ENCODE results near the gene VSX1. TPM values are rescaled to one million over a fixed set of nuclear protein-coding genes. Genes with fewer than 3 reads are reported as not detected.

The VSX1 gene
- total RNA-seq = 131 TPM

DNA sequence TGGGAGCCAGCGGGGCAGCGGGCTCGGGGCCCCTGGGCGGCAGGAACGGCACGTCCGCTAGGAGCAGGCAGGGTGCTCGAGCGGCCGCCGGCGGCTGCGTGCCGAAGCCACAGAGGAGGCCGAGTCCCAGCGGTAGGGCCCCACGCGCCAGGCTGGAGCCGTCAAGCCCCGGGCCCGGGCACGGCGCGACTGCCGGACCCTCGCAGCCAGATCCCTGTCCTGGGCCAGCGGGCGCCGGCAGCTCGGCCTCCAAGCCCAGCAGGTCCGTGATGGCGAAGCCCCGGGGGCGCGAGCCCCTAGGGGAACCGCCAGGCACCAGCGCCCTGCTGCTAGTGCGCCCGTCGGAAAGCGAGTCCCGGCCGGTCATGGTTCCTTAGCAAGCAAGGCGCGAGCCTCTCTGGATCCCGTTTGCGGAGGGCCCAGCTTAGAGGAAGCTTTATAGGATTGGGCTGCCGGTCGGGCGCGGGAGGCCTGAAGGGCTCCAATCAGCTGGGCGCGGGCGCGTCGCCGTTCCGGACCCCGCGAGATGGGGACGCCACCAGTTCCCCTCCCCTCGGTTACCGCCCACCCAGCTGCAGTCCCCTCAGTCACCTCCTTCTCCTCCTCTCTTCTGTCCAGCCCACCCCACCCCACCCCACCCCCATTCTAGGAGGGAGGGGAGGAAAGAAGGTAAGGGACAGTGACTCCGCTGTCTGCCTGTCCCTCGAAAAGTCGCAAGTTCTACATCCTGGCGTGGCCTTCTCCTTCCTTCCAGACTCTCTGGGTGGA is at the start of gene VSX1:
Gene VSX1, minus strand, starts transcription at position 412 of the 768 bp plus-strand sequence. Its CDS starts 45 bp downstream, at position 367.

GRCh38 chr20:25058051-25058846 is 23.7 kb downstream of the VSX1 start, which contains the start of gene ACSS1:
ACSS1 (minus strand) TSS chr20:25058139; CDS start chr20:25058102, 37 bp downstream.

Other genes starting within 250 kb of the VSX1 start
- 0.60 TPM for gene CST7, start 132.9 kb downstream of the VSX1 start, total RNA-seq
- gene APMAP, start 89.4 kb downstream of the VSX1 start, total RNA-seq = 69.7 TPM
- gene ACSS1, start 24.0 kb downstream of the VSX1 start, total RNA-seq = 30.0 TPM
- 36.1 TPM for gene ENTPD6, start 113.6 kb upstream of the VSX1 start, total RNA-seq
- 71.0 TPM for gene PYGB, start 165.9 kb upstream of the VSX1 start, total RNA-seq